ENCODE data around the gene CAMK1D.

Gene CAMK1D

GRCh38 chr10:12502526-12503274, 153.4 kb downstream of the CAMK1D start:
- Histone ChIP-seq H3K9ac (ENCODE audit: low read depth, low read length) (no peak overlapping the region), H3K4me1 (ENCODE audit: insufficient read depth, low read length) (no peaks in the 10 kb centered on the region), H3K36me3 (ENCODE audit: insufficient read depth, low read length) (no peaks in the 10 kb centered on the region), H3K79me2 (ENCODE audit: insufficient read depth, low read length) (no peaks in the 10 kb centered on the region), H3K4me3 (ENCODE audit: low read depth in 1 of 2, low read length in 2 of 2) (no peak overlapping the region), H2AFZ (ENCODE audit: low read depth, low read length) (no peak overlapping the region), H3K9me3 (ENCODE audit: insufficient read depth, low read length, severe bottlenecking) (no peaks in the 10 kb centered on the region), H3K4me2 (ENCODE audit: insufficient read depth, low read length) (no peak overlapping the region), H4K20me1 (ENCODE audit: insufficient read depth, low read length) (peaks cover 18% of the 10 kb centered on the region), H3K27me3 (ENCODE audit: insufficient read depth, low read length, poor library complexity) (no peaks in the 10 kb centered on the region), H3K27ac (ENCODE audit: low read length) (no peak overlapping the region)
- DNase-seq (no peak), ATAC-seq (ENCODE audit: insufficient read depth, low read depth) (no peak)
- TF ChIP-seq CTCF (IDR thresholded peaks at IDR 0.05; ENCODE audit: borderline replicate concordance, extremely low read depth, low read length, poor library complexity, severe bottlenecking) = no peak

GRCh38 chr10:12503311-12503710, 154.0 kb downstream of the CAMK1D start:
- 0 out of 3 replicates have a peak, but pooled peaks have one; percentile 10 for ATAC-seq (ENCODE audit: insufficient read depth, low read depth)
- no peak for TF ChIP-seq EZH2 (IDR thresholded peaks at IDR 0.05; ENCODE audit: borderline replicate concordance, low read depth, low read length, severe bottlenecking)
- no peak for TF ChIP-seq CTCF (IDR thresholded peaks at IDR 0.05; ENCODE audit: borderline replicate concordance, extremely low read depth, low read length, poor library complexity, severe bottlenecking)
- Histone ChIP-seq H3K4me3 (ENCODE audit: low read depth in 1 of 2, low read length in 2 of 2) (no peak overlapping the region), H3K27me3 (ENCODE audit: insufficient read depth, low read length, poor library complexity) (no peaks in the 10 kb centered on the region), H3K9me3 (ENCODE audit: insufficient read depth, low read length, severe bottlenecking) (no peaks in the 10 kb centered on the region), H3K79me2 (ENCODE audit: insufficient read depth, low read length) (no peaks in the 10 kb centered on the region), H3K9ac (ENCODE audit: low read depth, low read length) (no peak overlapping the region), H2AFZ (ENCODE audit: low read depth, low read length) (no peak overlapping the region), H4K20me1 (ENCODE audit: insufficient read depth, low read length) (peaks cover 18% of the 10 kb centered on the region), H3K27ac (ENCODE audit: low read length) (no peak overlapping the region), H3K4me1 (ENCODE audit: insufficient read depth, low read length) (no peaks in the 10 kb centered on the region), H3K4me2 (ENCODE audit: insufficient read depth, low read length) (no peak overlapping the region), H3K36me3 (ENCODE audit: insufficient read depth, low read length) (no peaks in the 10 kb centered on the region)
- no peak for DNase-seq

- no peak for DNase-seq
- Histone ChIP-seq H3K4me1 (ENCODE audit: insufficient read depth, low read length) (no peaks in the 10 kb centered on the region), H3K4me2 (ENCODE audit: insufficient read depth, low read length) (no peak overlapping the region), H3K79me2 (ENCODE audit: insufficient read depth, low read length) (no peaks in the 10 kb centered on the region), H3K36me3 (ENCODE audit: insufficient read depth, low read length) (no peaks in the 10 kb centered on the region), H3K4me3 (ENCODE audit: low read depth in 1 of 2, low read length in 2 of 2) (no peak overlapping the region), H3K27me3 (ENCODE audit: insufficient read depth, low read length, poor library complexity) (no peaks in the 10 kb centered on the region), H2AFZ (ENCODE audit: low read depth, low read length) (no peak overlapping the region), H3K9ac (ENCODE audit: low read depth, low read length) (no peak overlapping the region), H4K20me1 (ENCODE audit: insufficient read depth, low read length) (peaks cover 18% of the 10 kb centered on the region), H3K9me3 (ENCODE audit: insufficient read depth, low read length, severe bottlenecking) (no peaks in the 10 kb centered on the region), H3K27ac (ENCODE audit: low read length) (no peak overlapping the region)
- TF ChIP-seq CTCF (IDR thresholded peaks at IDR 0.05; ENCODE audit: borderline replicate concordance, extremely low read depth, low read length, poor library complexity, severe bottlenecking) (no peak), EZH2 (IDR thresholded peaks at IDR 0.05; ENCODE audit: borderline replicate concordance, low read depth, low read length, severe bottlenecking) (no peak)
- no peak for ATAC-seq (ENCODE audit: insufficient read depth, low read depth)
These were observed 154.8 kb downstream of the CAMK1D start for GRCh38 chr10:12504176-12504575.

All from DND-41 (cell line).